H9 (cell line): ENCODE results near the gene CSTF3. TPM values are rescaled to one million over a fixed set of nuclear protein-coding genes. Genes with fewer than 3 reads are reported as not detected.

Source experiments
- DNase-seq: peaks from one replicate; pipeline ENCODE4 v3.0.0-alpha.2; 2017
- H2AFZ ChIP-seq: one replicate; pipeline ENCODE4 v1.6.1; 2013; ENCODE audit warnings: mild to moderate bottlenecking, low read length, control low read depth, moderate library complexity
- H2AK5ac ChIP-seq: 2 replicates; pipeline ENCODE4 v1.6.1; 2013; ENCODE audit warnings: low read length, control low read depth, mixed read lengths; ENCODE audit not compliant: insufficient read length
- H2BK120ac ChIP-seq: one replicate; pipeline ENCODE4 v1.6.1; 2013; ENCODE audit warnings: low read depth, mild to moderate bottlenecking, low read length, control low read depth, inconsistent platforms; ENCODE audit not compliant: poor library complexity, severe bottlenecking
- H2BK12ac ChIP-seq: 2 replicates; pipeline ENCODE4 v1.6.1; 2013; ENCODE audit warnings: low read length, control low read depth, mixed read lengths, low read depth; ENCODE audit not compliant: insufficient read length
- H2BK15ac ChIP-seq: 2 replicates; pipeline ENCODE4 v1.6.1; 2013; ENCODE audit warnings: low read depth, low read length, control low read depth
- H2BK20ac ChIP-seq: one replicate; pipeline ENCODE4 v1.6.1; 2013; ENCODE audit warnings: low read depth, mild to moderate bottlenecking, low read length, control low read depth, inconsistent platforms; ENCODE audit not compliant: poor library complexity, severe bottlenecking
- H2BK5ac ChIP-seq: 2 replicates; pipeline ENCODE4 v1.6.1; 2013; ENCODE audit warnings: low read length, control low read depth, mixed read lengths; ENCODE audit not compliant: insufficient read length
- H3K14ac ChIP-seq: 2 replicates; pipeline ENCODE4 v1.6.1; 2013; ENCODE audit warnings: low read length, control low read depth; ENCODE audit not compliant: insufficient read depth
- H3K18ac ChIP-seq: 2 replicates; pipeline ENCODE4 v1.6.1; 2013; ENCODE audit warnings: low read depth, mild to moderate bottlenecking, mixed read lengths, low read length, control low read depth; ENCODE audit not compliant: insufficient read length
- H3K23ac ChIP-seq: 2 replicates; pipeline ENCODE4 v1.6.1; 2013; ENCODE audit warnings: low read length, control low read depth, mixed read lengths, low read depth; ENCODE audit not compliant: insufficient read length
- H3K23me2 ChIP-seq: 2 replicates; pipeline ENCODE4 v1.6.1; 2013; ENCODE audit warnings: low read depth, mild to moderate bottlenecking, mixed read lengths, low read length, control low read depth; ENCODE audit not compliant: insufficient read length, poor library complexity, severe bottlenecking
- H3K27ac ChIP-seq: 2 replicates; pipeline ENCODE4 v1.5.1; 2013; ENCODE audit warnings: low read length, control low read depth, mixed read lengths, low read depth; ENCODE audit not compliant: insufficient read length
- H3K27me3 ChIP-seq: 2 replicates; pipeline ENCODE4 v1.6.1; 2013; ENCODE audit warnings: low read length, control low read depth, inconsistent platforms; ENCODE audit not compliant: insufficient read depth
- H3K4ac ChIP-seq: 2 replicates; pipeline ENCODE4 v1.6.1; 2013; ENCODE audit warnings: low read depth, mild to moderate bottlenecking, control low read depth, inconsistent platforms, low read length, moderate library complexity
- H3K4me1 ChIP-seq: 2 replicates; pipeline ENCODE4 v1.6.1; 2013; ENCODE audit warnings: low read length, control low read depth, inconsistent platforms; ENCODE audit not compliant: insufficient read depth
- H3K4me2 ChIP-seq: 2 replicates; pipeline ENCODE4 v1.6.1; 2013; ENCODE audit warnings: low read length, control low read depth, mixed read lengths; ENCODE audit not compliant: insufficient read length, insufficient read depth
- H3K56ac ChIP-seq: 2 replicates; pipeline ENCODE4 v1.6.1; 2013; ENCODE audit warnings: low read depth, mild to moderate bottlenecking, mixed read lengths, low read length, control low read depth; ENCODE audit not compliant: insufficient read length
- H3K79me1 ChIP-seq: 2 replicates; pipeline ENCODE4 v1.6.1; 2013; ENCODE audit warnings: low read depth, mild to moderate bottlenecking, moderate library complexity, low read length, control low read depth, inconsistent platforms; ENCODE audit not compliant: insufficient read depth, poor library complexity, severe bottlenecking
- H3K79me2 ChIP-seq: 2 replicates; pipeline ENCODE4 v1.6.1; 2013; ENCODE audit warnings: low read length, control low read depth, inconsistent platforms; ENCODE audit not compliant: insufficient read depth
- H3K9ac ChIP-seq: 2 replicates; pipeline ENCODE4 v1.6.1; 2013; ENCODE audit warnings: low read length, control low read depth, mixed read lengths; ENCODE audit not compliant: insufficient read length; ENCODE audit errors: extremely low read depth
- H3K9me3 ChIP-seq: one replicate; pipeline ENCODE4 v1.6.1; 2013; ENCODE audit warnings: low read depth, low read length, inconsistent platforms; ENCODE audit not compliant: control insufficient read depth
- H3T11ph ChIP-seq: one replicate; pipeline ENCODE4 v1.6.1; 2013; ENCODE audit warnings: mild to moderate bottlenecking, low read length, control low read depth, inconsistent platforms
- H4K20me1 ChIP-seq: one replicate; pipeline ENCODE4 v1.6.1; 2013; ENCODE audit not compliant: control insufficient read depth, insufficient read length, insufficient read depth
- H4K5ac ChIP-seq: 2 replicates; pipeline ENCODE4 v1.6.1; 2013; ENCODE audit warnings: low read depth, mild to moderate bottlenecking, mixed read lengths, low read length, control low read depth; ENCODE audit not compliant: insufficient read length
- H4K8ac ChIP-seq: replicated peaks from 2 replicates; pipeline ENCODE4 v1.6.1; 2013; ENCODE audit warnings: low read length, control low read depth, mixed read lengths, low read depth; ENCODE audit not compliant: insufficient read length
- H4K91ac ChIP-seq: 2 replicates; pipeline ENCODE4 v1.6.1; 2013; ENCODE audit warnings: low read depth, mild to moderate bottlenecking, moderate library complexity, mixed read lengths, low read length, control low read depth; ENCODE audit not compliant: insufficient read length
- H3K27ac Mint-ChIP-seq, 3 experiments: 2 replicates in 2 of 3; 3 replicates in 1 of 3; pipeline ENCODE4 v1.8.0; 2020 to 2021; ENCODE audit warnings: mixed read lengths in 3 of 3, mild to moderate bottlenecking in 1 of 3, moderate library complexity in 1 of 3
- H3K27me3 Mint-ChIP-seq: 2 replicates; pipeline ENCODE4 v1.8.0; 2021; ENCODE audit warnings: low read depth, mild to moderate bottlenecking, moderate library complexity, mixed read lengths
- H3K36me3 Mint-ChIP-seq, 3 experiments: 2 replicates in 2 of 3; 3 replicates in 1 of 3; pipeline ENCODE4 v1.8.0; 2020 to 2021; ENCODE audit warnings: low read depth in 3 of 3, mixed read lengths in 3 of 3; ENCODE audit not compliant: insufficient read depth in 1 of 3
- H3K4me1 Mint-ChIP-seq, 2 experiments: 2 replicates each; pipeline ENCODE4 v1.8.0; 2020; ENCODE audit warnings: mixed read lengths in 2 of 2
- H3K4me3 Mint-ChIP-seq, 2 experiments: 2 replicates in 1 of 2; 3 replicates in 1 of 2; pipeline ENCODE4 v1.8.0; 2020 to 2021; ENCODE audit warnings: mild to moderate bottlenecking in 2 of 2, mixed read lengths in 2 of 2, moderate library complexity in 1 of 2
- H3K9me3 Mint-ChIP-seq, 2 experiments: 2 replicates in 1 of 2; 3 replicates in 1 of 2; pipeline ENCODE4 v1.8.0; 2020; ENCODE audit warnings: mild to moderate bottlenecking in 2 of 2, mixed read lengths in 2 of 2, moderate library complexity in 1 of 2
- CTCF ChIP-seq: fragments of 200-600 bp; sonication (generic); conservative IDR thresholded peaks from 3 replicates; pipeline ENCODE4 v1.8.0; 2021; ENCODE audit warnings: antibody characterized with exemption, mild to moderate bottlenecking
- WGBS: extraction: QIAGEN DNeasy Blood & Tissue Kit; methylation state at CpG from one replicate; pipeline ENCODE4 v1.1.7; 2013; ENCODE audit warnings: missing lambda C conversion rate, low lambda C conversion rate, mixed read lengths; ENCODE audit not compliant: insufficient read length; ENCODE audit errors: extremely low coverage; 5-methylcytosine and 5-hydroxymethylcytosine counted together
- total RNA-seq: library from RNA; stranded (reverse); gene quantifications from 2 replicates; pipeline ENCODE4 v1.2.1, GENCODE V29; 2021

Gene CSTF3
- total RNA-seq, 1 experiment from 2014 or later: 41.5 TPM

- Histone ChIP-seq H2BK20ac (no peak overlapping the region), H3K18ac (no peak overlapping the region), H2BK5ac (no peak overlapping the region), H3K4me2 (no peak overlapping the region), H4K8ac (no peak overlapping the region), H3K27me3 (no peaks in the 10 kb centered on the region), H3K4ac (no peak overlapping the region), H3K27ac (no peak overlapping the region), H3K56ac (no peak overlapping the region), H4K91ac (no peak overlapping the region), H2AK5ac (no peak overlapping the region), H3K4me1 (no peaks in the 10 kb centered on the region; the same call in 1 of the 2 replicates), H2BK15ac (no peak overlapping the region), H3K14ac (no peak overlapping the region), H3T11ph (no peak overlapping the region), H3K79me2 (no peaks in the 10 kb centered on the region), H2AFZ (no peak overlapping the region), H2BK12ac (no peak overlapping the region), H3K23ac (no peak overlapping the region), H3K9ac (no peak overlapping the region), H3K79me1 (no peaks in the 10 kb centered on the region), H4K5ac (no peak overlapping the region), H2BK120ac (no peak overlapping the region), H4K20me1 (no peaks in the 10 kb centered on the region), H3K9me3 (no peaks in the 10 kb centered on the region), H3K23me2 (no peaks in the 10 kb centered on the region)
- H3K4me1 Mint-ChIP-seq: peaks cover 17 to 20% of the 10 kb centered on the region in 2 experiments
- H3K4me3 Mint-ChIP-seq: no peak overlapping the region
- TF ChIP-seq CTCF: no peak
- peaks cover 43 to 51% (median 49%) of the 10 kb centered on the region in 3 experiments for H3K36me3 Mint-ChIP-seq
- H3K9me3 Mint-ChIP-seq: peaks cover 0 to 4% of the 10 kb centered on the region in 2 experiments; a peak in 2 of 5 replicates
- H3K27ac Mint-ChIP-seq: no peak overlapping the region
- no peak for DNase-seq
- no peaks in the 10 kb centered on the region for H3K27me3 Mint-ChIP-seq
- WGBS: no CpG with 5 or more reads among the region's 8 CpGs
Observed at GRCh38 chr11:33045551-33046255, 115.6 kb downstream of the CSTF3 start.
